Measurements from ENCODE around the gene CCDC60.

CCDC60 gene

GRCh38 chr12:119381471-119382235, 47.1 kb downstream of the CCDC60 start:
- DNase-seq (ENCODE audit: low spot score) (no peak), FAIRE-seq (no peak)

- FAIRE-seq, result no peak
- DNase-seq (ENCODE audit: low spot score), result no peak
Measured at GRCh38 chr12:119383206-119383605, 48.7 kb downstream of the CCDC60 start.

GRCh38 chr12:119384340-119384739, 49.8 kb downstream of the CCDC60 start:
- FAIRE-seq, result no peak
- no peak for DNase-seq (ENCODE audit: low spot score)

- FAIRE-seq, result no peak
- no peak for DNase-seq (ENCODE audit: low spot score)
Measured at GRCh38 chr12:119385659-119386058, 51.1 kb downstream of the CCDC60 start.

GRCh38 chr12:119389687-119390086, 55.2 kb downstream of the CCDC60 start:
- FAIRE-seq, result no peak
- DNase-seq (ENCODE audit: low spot score), result no peak

- no peak for DNase-seq (ENCODE audit: low spot score)
- no peak for FAIRE-seq
Measured at GRCh38 chr12:119391673-119392072, 57.1 kb downstream of the CCDC60 start.

GRCh38 chr12:119393677-119394076, 59.1 kb downstream of the CCDC60 start:
- FAIRE-seq (no peak), DNase-seq (ENCODE audit: low spot score) (no peak)

- no peak for FAIRE-seq
- no peak for DNase-seq (ENCODE audit: low spot score)
Measured at GRCh38 chr12:119397540-119397939, 63.0 kb downstream of the CCDC60 start.

GRCh38 chr12:119398190-119398589, 63.7 kb downstream of the CCDC60 start:
- no peak for DNase-seq (ENCODE audit: low spot score)
- no peak for FAIRE-seq

GRCh38 chr12:119399301-119399700, 64.8 kb downstream of the CCDC60 start:
- FAIRE-seq (no peak), DNase-seq (ENCODE audit: low spot score) (no peak)

GRCh38 chr12:119406308-119406707, 71.8 kb downstream of the CCDC60 start:
- FAIRE-seq (no peak), DNase-seq (ENCODE audit: low spot score) (no peak)

- no peak for DNase-seq (ENCODE audit: low spot score)
- no peak for FAIRE-seq
Measured at GRCh38 chr12:119406811-119407210, 72.3 kb downstream of the CCDC60 start.

- FAIRE-seq (no peak), DNase-seq (ENCODE audit: low spot score) (no peak)
Measured at GRCh38 chr12:119409043-119409442, 74.5 kb downstream of the CCDC60 start.

- FAIRE-seq (no peak), DNase-seq (ENCODE audit: low spot score) (no peak)
Measured at GRCh38 chr12:119410396-119410795, 75.9 kb downstream of the CCDC60 start.

- DNase-seq (ENCODE audit: low spot score) (no peak), FAIRE-seq (no peak)
Measured at GRCh38 chr12:119412306-119412705, 77.8 kb downstream of the CCDC60 start.

GRCh38 chr12:119412811-119413794, 78.6 kb downstream of the CCDC60 start:
- no peak for FAIRE-seq
- DNase-seq (ENCODE audit: low spot score), result peak; percentile 37

- no peak for FAIRE-seq
- DNase-seq (ENCODE audit: low spot score), result no peak
Measured at GRCh38 chr12:119415714-119416113, 81.2 kb downstream of the CCDC60 start.

GRCh38 chr12:119417440-119417839, 82.9 kb downstream of the CCDC60 start:
- FAIRE-seq, result no peak
- DNase-seq (ENCODE audit: low spot score), result no peak

- no peak for DNase-seq (ENCODE audit: low spot score)
- no peak for FAIRE-seq
Measured at GRCh38 chr12:119419381-119419780, 84.9 kb downstream of the CCDC60 start.

GRCh38 chr12:119423285-119423684, 88.8 kb downstream of the CCDC60 start:
- no peak for FAIRE-seq
- no peak for DNase-seq (ENCODE audit: low spot score)

GRCh38 chr12:119425623-119426022, 91.1 kb downstream of the CCDC60 start:
- DNase-seq (ENCODE audit: low spot score), result no peak
- no peak for FAIRE-seq

GRCh38 chr12:119431151-119431550, 96.6 kb downstream of the CCDC60 start:
- DNase-seq (ENCODE audit: low spot score), result no peak
- no peak for FAIRE-seq
